ENCODE results near the gene LBHD1. TPM values are rescaled to one million over a fixed set of nuclear protein-coding genes. Genes with fewer than 3 reads are reported as not detected.

The LBHD1 gene
- total and polyA plus RNA-seq, 2 of the 13 experiments (the other 11 are each of a cell fraction or from before 2014, with no cell fraction given): 3.2 to 3.7 TPM

GRCh38 chr11:62671608-62672389 lies at the start of gene LBHD1, which contains the start of gene UQCC3 (continued):
- TF ChIP-seq, protein P1, sequence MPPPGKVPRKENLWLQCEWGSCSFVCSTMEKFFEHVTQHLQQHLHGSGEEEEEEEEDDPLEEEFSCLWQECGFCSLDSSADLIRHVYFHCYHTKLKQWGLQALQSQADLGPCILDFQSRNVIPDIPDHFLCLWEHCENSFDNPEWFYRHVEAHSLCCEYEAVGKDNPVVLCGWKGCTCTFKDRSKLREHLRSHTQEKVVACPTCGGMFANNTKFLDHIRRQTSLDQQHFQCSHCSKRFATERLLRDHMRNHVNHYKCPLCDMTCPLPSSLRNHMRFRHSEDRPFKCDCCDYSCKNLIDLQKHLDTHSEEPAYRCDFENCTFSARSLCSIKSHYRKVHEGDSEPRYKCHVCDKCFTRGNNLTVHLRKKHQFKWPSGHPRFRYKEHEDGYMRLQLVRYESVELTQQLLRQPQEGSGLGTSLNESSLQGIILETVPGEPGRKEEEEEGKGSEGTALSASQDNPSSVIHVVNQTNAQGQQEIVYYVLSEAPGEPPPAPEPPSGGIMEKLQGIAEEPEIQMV (CRISPR knock-in tag; IDR thresholded peaks at IDR 0.05; ENCODE audit: low read depth): no peak
- TF ChIP-seq SRY (CRISPR knock-in tag; IDR thresholded peaks at IDR 0.05) (0 out of 2 replicates have a peak, but pooled peaks have one; percentile 37), ZNF430 (CRISPR knock-in tag; IDR thresholded peaks at IDR 0.05) (peak; percentile 84), ZNF296 (CRISPR knock-in tag; conservative IDR thresholded peaks at IDR 0.05) (no peak), CAMTA2 (CRISPR knock-in tag; IDR thresholded peaks at IDR 0.05; ENCODE audit: borderline replicate concordance) (no peak), ZNF431 (CRISPR knock-in tag; IDR thresholded peaks at IDR 0.05; ENCODE audit: borderline replicate concordance, low read depth) (peak; percentile 69; the same call in 1 of the 2 replicates), ATF7 (IDR thresholded peaks at IDR 0.05) (no peak), ATF7 (CRISPR knock-in tag; IDR thresholded peaks at IDR 0.05) (no peak), MXI1 (IDR thresholded peaks at IDR 0.05; ENCODE audit: borderline replicate concordance, low read depth, low read length) (peak; percentile 24; the same call in 1 of the 3 replicates), ZNF281 (CRISPR knock-in tag; IDR thresholded peaks at IDR 0.05; ENCODE audit: borderline replicate concordance) (no peak), ARNTL (CRISPR knock-in tag; IDR thresholded peaks at IDR 0.05) (peak; percentile 21), ZFP37 (CRISPR knock-in tag; IDR thresholded peaks at IDR 0.05; ENCODE audit: borderline replicate concordance) (no peak), SNAPC5 (CRISPR knock-in tag; IDR thresholded peaks at IDR 0.05; ENCODE audit: borderline replicate concordance) (no peak), ZSCAN25 (CRISPR knock-in tag; IDR thresholded peaks at IDR 0.05) (peak; percentile 7; the same call in 1 of the 2 replicates), NAIF1 (CRISPR knock-in tag; IDR thresholded peaks at IDR 0.05; ENCODE audit: borderline replicate concordance) (peak; percentile 99), CSRNP2 (CRISPR knock-in tag; conservative IDR thresholded peaks at IDR 0.05; ENCODE audit: low read depth) (no peak)

Data from HepG2 (cell line).